ENCODE measurements around the gene MIX23. TPM values are rescaled to one million over a fixed set of nuclear protein-coding genes. Genes with fewer than 3 reads are reported as not detected.
A peak's percentile ranks its signal among the peaks of the same experiment; 100 is the strongest.

MIX23 gene
- total and polyA plus RNA-seq, 10 of the 15 experiments (the other 5 are each of a cell fraction or from before 2014, with no cell fraction given): 30.0 to 176 (median 62.4) TPM

DNA sequence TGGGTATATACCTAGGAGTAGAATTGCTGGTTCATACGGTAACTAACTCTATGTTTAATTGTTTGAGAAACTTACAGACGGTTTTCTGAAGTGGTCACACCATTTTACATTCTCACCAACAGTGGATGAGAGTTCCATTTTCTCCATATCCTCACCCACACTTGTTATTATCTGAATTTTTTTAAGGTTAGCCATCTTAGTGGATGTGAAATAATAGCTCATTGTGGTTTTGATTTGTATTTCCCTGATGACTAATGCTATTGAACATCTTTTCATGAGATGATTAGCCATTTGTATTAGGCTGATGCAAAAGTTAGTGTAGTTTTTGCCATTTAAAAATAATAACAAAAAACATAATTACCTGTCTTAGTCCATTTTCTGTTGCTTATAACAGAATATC is 39.4 kb downstream of the MIX23 start:
- 50% methylated on average over 2 of the region's 2 CpGs for WGBS (ENCODE audit: insufficient coverage, insufficient replicate concordance, low lambda C conversion rate, missing lambda C conversion rate)
- SMC1A ChIA-PET (ENCODE audit: uncharacterized antibody, unreplicated experiment): interaction anchor here (2.5 to 3.2 kb wide), 2 partner anchors 10 to 37 kb away, joined by 11 to 16 read pairs; no protein-coding TSS in a partner anchor

More for the DNA sequence above, 39.4 kb downstream of the MIX23 start:
- TF ChIP-seq TAF1 (IDR thresholded peaks at IDR 0.05; ENCODE audit: borderline replicate concordance, low read depth, low read length): no peak
- TF ChIP-seq TCF3 (IDR thresholded peaks at IDR 0.05; ENCODE audit: borderline replicate concordance, insufficient read depth, low read depth, low read length): no peak
- TF ChIP-seq, protein P1, sequence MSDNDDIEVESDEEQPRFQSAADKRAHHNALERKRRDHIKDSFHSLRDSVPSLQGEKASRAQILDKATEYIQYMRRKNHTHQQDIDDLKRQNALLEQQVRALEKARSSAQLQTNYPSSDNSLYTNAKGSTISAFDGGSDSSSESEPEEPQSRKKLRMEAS (IDR thresholded peaks at IDR 0.05; ENCODE audit: low read depth, low read length): no peak
- TF ChIP-seq CBX3 (IDR thresholded peaks at IDR 0.05; ENCODE audit: borderline replicate concordance, low read depth): no peak
- TF ChIP-seq NBN (IDR thresholded peaks at IDR 0.05): no peak
- TF ChIP-seq, protein P2, sequence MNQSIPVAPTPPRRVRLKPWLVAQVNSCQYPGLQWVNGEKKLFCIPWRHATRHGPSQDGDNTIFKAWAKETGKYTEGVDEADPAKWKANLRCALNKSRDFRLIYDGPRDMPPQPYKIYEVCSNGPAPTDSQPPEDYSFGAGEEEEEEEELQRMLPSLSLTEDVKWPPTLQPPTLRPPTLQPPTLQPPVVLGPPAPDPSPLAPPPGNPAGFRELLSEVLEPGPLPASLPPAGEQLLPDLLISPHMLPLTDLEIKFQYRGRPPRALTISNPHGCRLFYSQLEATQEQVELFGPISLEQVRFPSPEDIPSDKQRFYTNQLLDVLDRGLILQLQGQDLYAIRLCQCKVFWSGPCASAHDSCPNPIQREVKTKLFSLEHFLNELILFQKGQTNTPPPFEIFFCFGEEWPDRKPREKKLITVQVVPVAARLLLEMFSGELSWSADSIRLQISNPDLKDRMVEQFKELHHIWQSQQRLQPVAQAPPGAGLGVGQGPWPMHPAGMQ (IDR thresholded peaks at IDR 0.05; ENCODE audit: borderline replicate concordance): no peak
- no peak for TF ChIP-seq TBL1XR1 (IDR thresholded peaks at IDR 0.05; ENCODE audit: low read depth, low read length)
- TF ChIP-seq HCFC1 (IDR thresholded peaks at IDR 0.05; ENCODE audit: low read length): no peak
- TF ChIP-seq NFYA (IDR thresholded peaks at IDR 0.05; ENCODE audit: borderline replicate concordance, low read depth, low read length): no peak
- TF ChIP-seq, protein P3, sequence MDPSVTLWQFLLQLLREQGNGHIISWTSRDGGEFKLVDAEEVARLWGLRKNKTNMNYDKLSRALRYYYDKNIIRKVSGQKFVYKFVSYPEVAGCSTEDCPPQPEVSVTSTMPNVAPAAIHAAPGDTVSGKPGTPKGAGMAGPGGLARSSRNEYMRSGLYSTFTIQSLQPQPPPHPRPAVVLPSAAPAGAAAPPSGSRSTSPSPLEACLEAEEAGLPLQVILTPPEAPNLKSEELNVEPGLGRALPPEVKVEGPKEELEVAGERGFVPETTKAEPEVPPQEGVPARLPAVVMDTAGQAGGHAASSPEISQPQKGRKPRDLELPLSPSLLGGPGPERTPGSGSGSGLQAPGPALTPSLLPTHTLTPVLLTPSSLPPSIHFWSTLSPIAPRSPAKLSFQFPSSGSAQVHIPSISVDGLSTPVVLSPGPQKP (IDR thresholded peaks at IDR 0.05; ENCODE audit: low read depth, low read length): no peak
- TF ChIP-seq MEF2A (IDR thresholded peaks at IDR 0.05; ENCODE audit: insufficient read depth, low read depth, low read length): no peak
- no peak for TF ChIP-seq RB1 (IDR thresholded peaks at IDR 0.05; ENCODE audit: borderline replicate concordance)
- no peak for TF ChIP-seq ZBED1 (IDR thresholded peaks at IDR 0.05; ENCODE audit: borderline replicate concordance)
- TF ChIP-seq, protein P4, sequence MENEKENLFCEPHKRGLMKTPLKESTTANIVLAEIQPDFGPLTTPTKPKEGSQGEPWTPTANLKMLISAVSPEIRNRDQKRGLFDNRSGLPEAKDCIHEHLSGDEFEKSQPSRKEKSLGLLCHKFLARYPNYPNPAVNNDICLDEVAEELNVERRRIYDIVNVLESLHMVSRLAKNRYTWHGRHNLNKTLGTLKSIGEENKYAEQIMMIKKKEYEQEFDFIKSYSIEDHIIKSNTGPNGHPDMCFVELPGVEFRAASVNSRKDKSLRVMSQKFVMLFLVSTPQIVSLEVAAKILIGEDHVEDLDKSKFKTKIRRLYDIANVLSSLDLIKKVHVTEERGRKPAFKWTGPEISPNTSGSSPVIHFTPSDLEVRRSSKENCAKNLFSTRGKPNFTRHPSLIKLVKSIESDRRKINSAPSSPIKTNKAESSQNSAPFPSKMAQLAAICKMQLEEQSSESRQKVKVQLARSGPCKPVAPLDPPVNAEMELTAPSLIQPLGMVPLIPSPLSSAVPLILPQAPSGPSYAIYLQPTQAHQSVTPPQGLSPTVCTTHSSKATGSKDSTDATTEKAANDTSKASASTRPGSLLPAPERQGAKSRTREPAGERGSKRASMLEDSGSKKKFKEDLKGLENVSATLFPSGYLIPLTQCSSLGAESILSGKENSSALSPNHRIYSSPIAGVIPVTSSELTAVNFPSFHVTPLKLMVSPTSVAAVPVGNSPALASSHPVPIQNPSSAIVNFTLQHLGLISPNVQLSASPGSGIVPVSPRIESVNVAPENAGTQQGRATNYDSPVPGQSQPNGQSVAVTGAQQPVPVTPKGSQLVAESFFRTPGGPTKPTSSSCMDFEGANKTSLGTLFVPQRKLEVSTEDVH (IDR thresholded peaks at IDR 0.05; ENCODE audit: low read depth, partially characterized antibody): no peak
- no peak for TF ChIP-seq MYB (IDR thresholded peaks at IDR 0.05; ENCODE audit: borderline replicate concordance, low read depth, low read length)
- TF ChIP-seq ZZZ3 (IDR thresholded peaks at IDR 0.05; ENCODE audit: control insufficient read depth, insufficient read length, low read depth): no peak
- TF ChIP-seq MXI1 (IDR thresholded peaks at IDR 0.05; ENCODE audit: low read depth, low read length): no peak
- CTCF ChIA-PET: interaction anchor here (1.2 kb wide), 1 partner anchor 12 kb away, joined by 3 read pairs; no protein-coding TSS in a partner anchor
- H3K9me3 ChIP-seq (replicated peaks; ENCODE audit: control insufficient read depth, insufficient read depth, low read length): no peaks in the 10 kb centered on the region; the same call in 2 of the 3 replicates
- H3K9ac ChIP-seq (ENCODE audit: control insufficient read depth, insufficient read depth, low read length): no peak overlapping the region
- no peak overlapping the region for H3K4me3 ChIP-seq
- no peaks in the 10 kb centered on the region for H3K36me3 ChIP-seq (ENCODE audit: control insufficient read depth in 2 of 2, insufficient read depth in 2 of 2, low read length in 1 of 2)
- no peak overlapping the region for H2AFZ ChIP-seq (ENCODE audit: control insufficient read depth, low read depth, low read length)
- intact Hi-C loops (cut with micrococcal nuclease; ENCODE audit: unreplicated experiment): no loop called here
- FAIRE-seq (peak; percentile 41), DNase-seq (ENCODE audit: low read depth, low spot score) (no peak), ATAC-seq (no peak)
- H4K20me1 ChIP-seq (ENCODE audit: control insufficient read depth, insufficient read depth): no peaks in the 10 kb centered on the region
- in situ Hi-C loops (cut with MboI): no loop called here
- BruUV-seq (replicated peaks): no TSS peak
- H3K4me2 ChIP-seq (ENCODE audit: control insufficient read depth, insufficient read depth): no peak overlapping the region
- no peaks in the 10 kb centered on the region for H3K27me3 ChIP-seq (replicated peaks in 1 of 2; ENCODE audit: control insufficient read depth in 2 of 2, insufficient read depth in 2 of 2, low read length in 1 of 2)
- H3K27ac ChIP-seq (ENCODE audit: control insufficient read depth, insufficient read depth): no peak overlapping the region
- POLR2A ChIA-PET: no interaction called here
- RAD21 ChIA-PET (ENCODE audit: unreplicated experiment): no interaction called here
- H3K79me2 ChIP-seq (ENCODE audit: control insufficient read depth, insufficient read depth, low read length): no peaks in the 10 kb centered on the region
- H3K4me1 ChIP-seq (ENCODE audit: control insufficient read depth, insufficient read depth, low read length): no peaks in the 10 kb centered on the region

Measured in GM12878 (cell line).